Measurements from ENCODE around the gene MCOLN1. TPM values are rescaled to one million over a fixed set of nuclear protein-coding genes. Genes with fewer than 3 reads are reported as not detected.

MCOLN1 gene
- total and polyA plus RNA-seq, 2 donors from 2014 or later: 24.0 to 25.7 TPM

GRCh38 chr19:7507884-7508283 is 14.5 kb upstream of the MCOLN1 start:
- Histone ChIP-seq H3K9ac (ENCODE audit: low read length in 3 of 3) (no peak overlapping the region), H3K4me3 (ENCODE audit: low read length in 3 of 3) (no peak overlapping the region), H3K9me3 (ENCODE audit: control insufficient read depth in 2 of 3, insufficient read depth in 1 of 3, low read length in 3 of 3) (no peaks in the 10 kb centered on the region), H3K4me1 (ENCODE audit: control insufficient read depth in 2 of 3, insufficient read depth in 2 of 3, low read depth in 1 of 3, low read length in 3 of 3) (peaks cover 0 to 4% (median 3%) of the 10 kb centered on the region in 3 donors), H3K27me3 (ENCODE audit: control insufficient read depth, insufficient read depth, low read length) (no peaks in the 10 kb centered on the region), H3K36me3 (ENCODE audit: control insufficient read depth in 2 of 3, insufficient read depth in 3 of 3, low read length in 3 of 3) (no peaks in the 10 kb centered on the region), H3K27ac (ENCODE audit: low read depth in 2 of 2, low read length in 2 of 2) (no peak overlapping the region)
- intact Hi-C loops (cut with DNase I): no loop called here
- FAIRE-seq (no peak), DNase-seq (peak in 4 of 5 donors; percentile 15 to 95 (median 56))
- TF ChIP-seq CTCF (IDR thresholded peaks at IDR 0.05; ENCODE audit: borderline replicate concordance, extremely low read depth, insufficient read depth): no peak

- no peak for FAIRE-seq
These were observed 12.8 kb upstream of the MCOLN1 start for GRCh38 chr19:7509625-7510024.

GRCh38 chr19:7512400-7512851 is 10.0 kb upstream of the MCOLN1 start:
- TF ChIP-seq CTCF (IDR thresholded peaks at IDR 0.05; ENCODE audit: borderline replicate concordance, extremely low read depth, insufficient read depth): no peak
- FAIRE-seq: no peak
- H3K9ac ChIP-seq (ENCODE audit: low read length in 3 of 3): no peak overlapping the region
- H3K4me1 ChIP-seq (ENCODE audit: control insufficient read depth in 2 of 3, insufficient read depth in 2 of 3, low read depth in 1 of 3, low read length in 3 of 3): peaks cover 0 to 9% (median 4%) of the 10 kb centered on the region in 3 donors
- intact Hi-C loops (cut with DNase I): no loop called here
- no peak overlapping the region for H3K27ac ChIP-seq (ENCODE audit: low read depth in 2 of 2, low read length in 2 of 2)
- H3K9me3 ChIP-seq (ENCODE audit: control insufficient read depth in 2 of 3, insufficient read depth in 1 of 3, low read length in 3 of 3): no peaks in the 10 kb centered on the region
- H3K36me3 ChIP-seq (ENCODE audit: control insufficient read depth in 2 of 3, insufficient read depth in 3 of 3, low read length in 3 of 3): no peaks in the 10 kb centered on the region
- H3K27me3 ChIP-seq (ENCODE audit: control insufficient read depth, insufficient read depth, low read length): no peaks in the 10 kb centered on the region
- no peak overlapping the region for H3K4me3 ChIP-seq (ENCODE audit: low read length in 3 of 3)
- no peak for DNase-seq

More at GRCh38 chr19:7509625-7510024, 12.8 kb upstream of the MCOLN1 start:
- Histone ChIP-seq H3K27me3 (ENCODE audit: control insufficient read depth, insufficient read depth, low read length) (no peaks in the 10 kb centered on the region), H3K4me1 (ENCODE audit: control insufficient read depth in 2 of 3, insufficient read depth in 2 of 3, low read depth in 1 of 3, low read length in 3 of 3) (peaks cover 0 to 4% (median 3%) of the 10 kb centered on the region in 3 donors), H3K36me3 (ENCODE audit: control insufficient read depth in 2 of 3, insufficient read depth in 3 of 3, low read length in 3 of 3) (no peaks in the 10 kb centered on the region), H3K9me3 (ENCODE audit: control insufficient read depth in 2 of 3, insufficient read depth in 1 of 3, low read length in 3 of 3) (no peaks in the 10 kb centered on the region), H3K4me3 (ENCODE audit: low read length in 3 of 3) (no peak overlapping the region), H3K27ac (ENCODE audit: low read depth in 2 of 2, low read length in 2 of 2) (no peak overlapping the region), H3K9ac (ENCODE audit: low read length in 3 of 3) (no peak overlapping the region)
- DNase-seq: no peak
- intact Hi-C loops (cut with DNase I): no loop called here
- no peak for TF ChIP-seq CTCF (IDR thresholded peaks at IDR 0.05; ENCODE audit: borderline replicate concordance, extremely low read depth, insufficient read depth)
